Liver (tissue), 3 donors: ENCODE results near the gene BMS1.

Source experiments
- CTCF ChIP-seq: fragments of 150-350 bp; IDR thresholded peaks from 2 replicates; pipeline ENCODE4 v1.5.1; 2017; ENCODE audit warnings: improper control_type of control experiment, low read depth, low read length; ENCODE audit not compliant: missing input control
- FOXA1 ChIP-seq: IDR thresholded peaks from 2 replicates; pipeline ENCODE4 v1.6.1; 2016; ENCODE audit warnings: antibody characterized with exemption
- JUND ChIP-seq, 2 donors: IDR thresholded peaks; 2 replicates each; pipeline ENCODE4 v1.6.1; 2016; ENCODE audit warnings: antibody characterized with exemption in 2 of 2
- MAX ChIP-seq: IDR thresholded peaks from 2 replicates; pipeline ENCODE4 v1.6.1; 2016; ENCODE audit warnings: antibody characterized with exemption
- NR2F2 ChIP-seq: IDR thresholded peaks from 2 replicates; pipeline ENCODE4 v1.6.1; 2016; ENCODE audit warnings: antibody characterized with exemption
- RAD21 ChIP-seq, 2 donors: IDR thresholded peaks; 2 replicates each; pipeline ENCODE4 v1.6.1; 2016; ENCODE audit warnings: antibody characterized with exemption in 2 of 2, mild to moderate bottlenecking in 2 of 2
- REST ChIP-seq: IDR thresholded peaks from 2 replicates; pipeline ENCODE4 v1.6.1; 2016; ENCODE audit warnings: antibody characterized with exemption, mild to moderate bottlenecking
- SP1 ChIP-seq: IDR thresholded peaks from 2 replicates; pipeline ENCODE4 v1.6.1; 2018; ENCODE audit warnings: antibody characterized with exemption, mild to moderate bottlenecking
- TAF1 ChIP-seq: conservative IDR thresholded peaks from 2 replicates; pipeline ENCODE4 v1.6.1; 2016; ENCODE audit warnings: antibody characterized with exemption, mild to moderate bottlenecking
- YY1 ChIP-seq: IDR thresholded peaks from 2 replicates; pipeline ENCODE4 v1.6.1; 2016; ENCODE audit warnings: antibody characterized with exemption, mild to moderate bottlenecking
- donor health status: healthy.
- donor health status: healthy.

- TF ChIP-seq CTCF (no peak), YY1 (no peak), TAF1 (no peak), JUND (IDR thresholded peaks at IDR 0.05) (no peak), SP1 (no peak), REST (no peak), NR2F2 (no peak), FOXA1 (no peak), RAD21 (IDR thresholded peaks at IDR 0.05) (no peak), MAX (no peak)
These were observed 29.0 kb upstream of the BMS1 start for GRCh38 chr10:42753507-42754154.
